Spinal cord (tissue), 10 donors: ENCODE data around the gene MRPL17. TPM values are rescaled to one million over a fixed set of nuclear protein-coding genes. Genes with fewer than 3 reads are reported as not detected.
"Not testable (repeated sequence)": the region's sequence is repeated elsewhere in the genome, so short reads cannot be mapped to it uniquely, and the experiment has no call there.

Experiments used
- DNase-seq, 6 donors: peaks; one replicate each; pipeline versions ENCODE4 v3.0.0 to v3.0.0-alpha.2; 2013 to 2015; ENCODE audit warnings: low spot score in 6 of 6, low read depth in 4 of 6
- H3K27ac ChIP-seq: one replicate; pipeline ENCODE4 v1.5.1; 2013; ENCODE audit warnings: low read depth, low read length, control low read depth
- H3K27me3 ChIP-seq: one replicate; pipeline ENCODE4 v1.6.1; 2013; ENCODE audit warnings: low read length; ENCODE audit not compliant: control insufficient read depth, insufficient read depth
- H3K36me3 ChIP-seq: one replicate; pipeline ENCODE4 v1.6.1; 2013; ENCODE audit warnings: low read length; ENCODE audit not compliant: control insufficient read depth, insufficient read depth
- H3K4me1 ChIP-seq: one replicate; pipeline ENCODE4 v1.6.1; 2013; ENCODE audit warnings: low read length; ENCODE audit not compliant: control insufficient read depth, insufficient read depth
- H3K4me3 ChIP-seq: one replicate; pipeline ENCODE4 v1.5.1; 2013; ENCODE audit warnings: low read depth, low read length, control low read depth
- H3K9me3 ChIP-seq: one replicate; pipeline ENCODE4 v1.6.1; 2013; ENCODE audit warnings: low read length; ENCODE audit not compliant: control insufficient read depth, insufficient read depth
- WGBS: methylation state at CpG from one replicate; pipeline ENCODE4 v1.1.5; 2013; ENCODE audit warnings: missing lambda C conversion rate; ENCODE audit not compliant: insufficient coverage; 5-methylcytosine and 5-hydroxymethylcytosine counted together
- long read RNA-seq, 4 donors: transcript quantifications; one replicate each; lab custom pipeline, GENCODE V29; 2026
- polyA plus RNA-seq, 2 donors: library from polyadenylated mRNA; unstranded; fragments of 120-200 nt; gene quantifications; one replicate each; pipeline ENCODE4 v1.2.1, GENCODE V29; 2013; ENCODE audit not compliant: insufficient read length in 2 of 2
- total RNA-seq, 2 donors: library from RNA; depleted of rRNA in 1 of 2; stranded (reverse); fragments of 120-200 nt in 1 of 2; fragments of >200 nt in 1 of 2; gene quantifications; one replicate each; pipeline versions ENCODE4 v1.2.3 to v1.2.4, GENCODE V29; 2013 to 2014
- donor health status: healthy.

The MRPL17 gene
- total RNA-seq (10 to 100 TPM; 21.6 to 46.2 TPM), polyA plus RNA-seq (10 to 100 TPM; 47.4 to 53.8 TPM)
- long read RNA-seq, donor 1, transcript MRPL17-202 (2 exons, 1,002 nt): minor isoform, 9 of 28 reads
- long read RNA-seq, donor 1, transcript MRPL17-201 (3 exons, 1,969 nt): major isoform, 19 of 28 reads
- long read RNA-seq, donor 1, partial matches to known transcripts: 0 of 28 reads
- long read RNA-seq, donor 1, other reads (novel, unspliced or antisense): 0 of 28 reads
- long read RNA-seq, donor 2, transcript MRPL17-201 (3 exons, 1,969 nt): major isoform, 12 of 13 reads
- long read RNA-seq, donor 2, partial matches to known transcripts: 0 of 13 reads
- long read RNA-seq, donor 2, other reads (novel, unspliced or antisense): 0 of 13 reads
- long read RNA-seq, donor 3, transcript MRPL17-201 (3 exons, 1,969 nt): major isoform, 11 of 14 reads
- long read RNA-seq, donor 3, partial matches to known transcripts: 0 of 14 reads
- long read RNA-seq, donor 3, other reads (novel, unspliced or antisense): 0 of 14 reads
- long read RNA-seq, donor 4, transcript MRPL17-201 (3 exons, 1,969 nt): major isoform, 62 of 96 reads
- long read RNA-seq, donor 4, transcript MRPL17-202 (2 exons, 1,002 nt): minor isoform, 34 of 96 reads
- long read RNA-seq, donor 4, partial matches to known transcripts: 0 of 96 reads
- long read RNA-seq, donor 4, other reads (novel, unspliced or antisense): 0 of 96 reads

- Histone ChIP-seq H3K27ac (peak within 1 kb of the TSS; percentile 85), H3K4me3 (peak within 1 kb of the TSS; percentile 98), H3K9me3 (no peaks in the 10 kb centered on the region), H3K4me1 (peaks cover 10% of the 10 kb centered on the region), H3K36me3 (peaks cover 8% of the 10 kb centered on the region), H3K27me3 (no peaks in the 10 kb centered on the region)
- WGBS: under 1% methylated on average over 66 of the region's 70 CpGs
- DNase-seq: peak; percentile 98 to 100 (median 99)
Observed at GRCh38 chr11:6682936-6683861, at the start of gene MRPL17. MRPL17 (minus strand) TSS chr11:6683340; CDS start chr11:6683296, 44 bp downstream.

GRCh38 chr11:6727971-6728760, 45.0 kb upstream of the MRPL17 start:
- H3K27me3 ChIP-seq: no peaks in the 10 kb centered on the region
- H3K9me3 ChIP-seq: no peaks in the 10 kb centered on the region
- DNase-seq: no peak
- H3K27ac ChIP-seq: no peak overlapping the region
- no peaks in the 10 kb centered on the region for H3K4me1 ChIP-seq
- H3K4me3 ChIP-seq: no peak overlapping the region
- 92% methylated on average over 2 of the region's 6 CpGs for WGBS
- no peaks in the 10 kb centered on the region for H3K36me3 ChIP-seq

GRCh38 chr11:6725386-6725896, 42.3 kb upstream of the MRPL17 start:
- Histone ChIP-seq H3K27ac (no peak overlapping the region), H3K36me3 (no peaks in the 10 kb centered on the region), H3K9me3 (no peaks in the 10 kb centered on the region), H3K4me3 (no peak overlapping the region), H3K27me3 (no peaks in the 10 kb centered on the region), H3K4me1 (no peaks in the 10 kb centered on the region)
- WGBS: no CpG with 5 or more reads among the region's 2 CpGs
- no peak for DNase-seq

GRCh38 chr11:6724013-6724412, 40.9 kb upstream of the MRPL17 start:
- WGBS: no CpG with 5 or more reads among the region's 1 CpG
- H3K9me3 ChIP-seq: no peaks in the 10 kb centered on the region
- no peak overlapping the region for H3K4me3 ChIP-seq
- H3K27ac ChIP-seq: no peak overlapping the region
- no peaks in the 10 kb centered on the region for H3K27me3 ChIP-seq
- H3K4me1 ChIP-seq: no peaks in the 10 kb centered on the region
- DNase-seq: no peak
- H3K36me3 ChIP-seq: no peaks in the 10 kb centered on the region

- Histone ChIP-seq H3K4me1 (no peaks in the 10 kb centered on the region), H3K27me3 (no peaks in the 10 kb centered on the region), H3K27ac (no peak overlapping the region), H3K4me3 (no peak overlapping the region), H3K9me3 (no peaks in the 10 kb centered on the region), H3K36me3 (no peaks in the 10 kb centered on the region)
- no peak for DNase-seq
- WGBS: no CpG with 5 or more reads among the region's 1 CpG
Observed at GRCh38 chr11:6721343-6721742, 38.2 kb upstream of the MRPL17 start.

- DNase-seq: no peak
Observed at GRCh38 chr11:6719576-6719975, 36.4 kb upstream of the MRPL17 start.

GRCh38 chr11:6717426-6717825, 34.3 kb upstream of the MRPL17 start:
- H3K27me3 ChIP-seq: no peaks in the 10 kb centered on the region

More at GRCh38 chr11:6719576-6719975, 36.4 kb upstream of the MRPL17 start:
- Histone ChIP-seq H3K4me1 (no peaks in the 10 kb centered on the region), H3K36me3 (no peaks in the 10 kb centered on the region), H3K4me3 (no peak overlapping the region), H3K9me3 (no peaks in the 10 kb centered on the region), H3K27me3 (no peaks in the 10 kb centered on the region), H3K27ac (no peak overlapping the region)
- no CpG with 5 or more reads among the region's 1 CpG for WGBS

GRCh38 chr11:6711552-6711951, 28.4 kb upstream of the MRPL17 start:
- WGBS: 86% methylated on average over 1 of the region's 7 CpGs
- DNase-seq, H3K4me3 ChIP-seq, H3K27ac ChIP-seq, H3K27me3 ChIP-seq, H3K36me3 ChIP-seq, H3K4me1 ChIP-seq, H3K9me3 ChIP-seq: not testable (repeated sequence)

More at GRCh38 chr11:6717426-6717825, 34.3 kb upstream of the MRPL17 start:
- H3K36me3 ChIP-seq: no peaks in the 10 kb centered on the region
- 90% methylated on average over 1 of the region's 3 CpGs for WGBS
- H3K4me1 ChIP-seq: no peaks in the 10 kb centered on the region
- H3K27ac ChIP-seq: no peak overlapping the region
- no peak overlapping the region for H3K4me3 ChIP-seq
- no peaks in the 10 kb centered on the region for H3K9me3 ChIP-seq
- DNase-seq: no peak
